ENCODE data around the gene ASMTL.

GRCh38 chrX:1427756-1428155 is 25.0 kb downstream of the ASMTL start:
- no peak for TF ChIP-seq CTCF (conservative IDR thresholded peaks at IDR 0.05; ENCODE audit: low read depth in 2 of 2)
- no peak for TF ChIP-seq EZH2phosphoT487 (IDR thresholded peaks at IDR 0.05; ENCODE audit: unreplicated experiment)
- no peak for TF ChIP-seq POLR2AphosphoS5 (IDR thresholded peaks at IDR 0.05; ENCODE audit: low read depth)
- TF ChIP-seq EZH2 (IDR thresholded peaks at IDR 0.05; ENCODE audit: low read depth, unreplicated experiment), result no peak
- TF ChIP-seq, protein P1, sequence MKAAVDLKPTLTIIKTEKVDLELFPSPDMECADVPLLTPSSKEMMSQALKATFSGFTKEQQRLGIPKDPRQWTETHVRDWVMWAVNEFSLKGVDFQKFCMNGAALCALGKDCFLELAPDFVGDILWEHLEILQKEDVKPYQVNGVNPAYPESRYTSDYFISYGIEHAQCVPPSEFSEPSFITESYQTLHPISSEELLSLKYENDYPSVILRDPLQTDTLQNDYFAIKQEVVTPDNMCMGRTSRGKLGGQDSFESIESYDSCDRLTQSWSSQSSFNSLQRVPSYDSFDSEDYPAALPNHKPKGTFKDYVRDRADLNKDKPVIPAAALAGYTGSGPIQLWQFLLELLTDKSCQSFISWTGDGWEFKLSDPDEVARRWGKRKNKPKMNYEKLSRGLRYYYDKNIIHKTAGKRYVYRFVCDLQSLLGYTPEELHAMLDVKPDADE (IDR thresholded peaks at IDR 0.05), result no peak
- TF ChIP-seq, protein P2, sequence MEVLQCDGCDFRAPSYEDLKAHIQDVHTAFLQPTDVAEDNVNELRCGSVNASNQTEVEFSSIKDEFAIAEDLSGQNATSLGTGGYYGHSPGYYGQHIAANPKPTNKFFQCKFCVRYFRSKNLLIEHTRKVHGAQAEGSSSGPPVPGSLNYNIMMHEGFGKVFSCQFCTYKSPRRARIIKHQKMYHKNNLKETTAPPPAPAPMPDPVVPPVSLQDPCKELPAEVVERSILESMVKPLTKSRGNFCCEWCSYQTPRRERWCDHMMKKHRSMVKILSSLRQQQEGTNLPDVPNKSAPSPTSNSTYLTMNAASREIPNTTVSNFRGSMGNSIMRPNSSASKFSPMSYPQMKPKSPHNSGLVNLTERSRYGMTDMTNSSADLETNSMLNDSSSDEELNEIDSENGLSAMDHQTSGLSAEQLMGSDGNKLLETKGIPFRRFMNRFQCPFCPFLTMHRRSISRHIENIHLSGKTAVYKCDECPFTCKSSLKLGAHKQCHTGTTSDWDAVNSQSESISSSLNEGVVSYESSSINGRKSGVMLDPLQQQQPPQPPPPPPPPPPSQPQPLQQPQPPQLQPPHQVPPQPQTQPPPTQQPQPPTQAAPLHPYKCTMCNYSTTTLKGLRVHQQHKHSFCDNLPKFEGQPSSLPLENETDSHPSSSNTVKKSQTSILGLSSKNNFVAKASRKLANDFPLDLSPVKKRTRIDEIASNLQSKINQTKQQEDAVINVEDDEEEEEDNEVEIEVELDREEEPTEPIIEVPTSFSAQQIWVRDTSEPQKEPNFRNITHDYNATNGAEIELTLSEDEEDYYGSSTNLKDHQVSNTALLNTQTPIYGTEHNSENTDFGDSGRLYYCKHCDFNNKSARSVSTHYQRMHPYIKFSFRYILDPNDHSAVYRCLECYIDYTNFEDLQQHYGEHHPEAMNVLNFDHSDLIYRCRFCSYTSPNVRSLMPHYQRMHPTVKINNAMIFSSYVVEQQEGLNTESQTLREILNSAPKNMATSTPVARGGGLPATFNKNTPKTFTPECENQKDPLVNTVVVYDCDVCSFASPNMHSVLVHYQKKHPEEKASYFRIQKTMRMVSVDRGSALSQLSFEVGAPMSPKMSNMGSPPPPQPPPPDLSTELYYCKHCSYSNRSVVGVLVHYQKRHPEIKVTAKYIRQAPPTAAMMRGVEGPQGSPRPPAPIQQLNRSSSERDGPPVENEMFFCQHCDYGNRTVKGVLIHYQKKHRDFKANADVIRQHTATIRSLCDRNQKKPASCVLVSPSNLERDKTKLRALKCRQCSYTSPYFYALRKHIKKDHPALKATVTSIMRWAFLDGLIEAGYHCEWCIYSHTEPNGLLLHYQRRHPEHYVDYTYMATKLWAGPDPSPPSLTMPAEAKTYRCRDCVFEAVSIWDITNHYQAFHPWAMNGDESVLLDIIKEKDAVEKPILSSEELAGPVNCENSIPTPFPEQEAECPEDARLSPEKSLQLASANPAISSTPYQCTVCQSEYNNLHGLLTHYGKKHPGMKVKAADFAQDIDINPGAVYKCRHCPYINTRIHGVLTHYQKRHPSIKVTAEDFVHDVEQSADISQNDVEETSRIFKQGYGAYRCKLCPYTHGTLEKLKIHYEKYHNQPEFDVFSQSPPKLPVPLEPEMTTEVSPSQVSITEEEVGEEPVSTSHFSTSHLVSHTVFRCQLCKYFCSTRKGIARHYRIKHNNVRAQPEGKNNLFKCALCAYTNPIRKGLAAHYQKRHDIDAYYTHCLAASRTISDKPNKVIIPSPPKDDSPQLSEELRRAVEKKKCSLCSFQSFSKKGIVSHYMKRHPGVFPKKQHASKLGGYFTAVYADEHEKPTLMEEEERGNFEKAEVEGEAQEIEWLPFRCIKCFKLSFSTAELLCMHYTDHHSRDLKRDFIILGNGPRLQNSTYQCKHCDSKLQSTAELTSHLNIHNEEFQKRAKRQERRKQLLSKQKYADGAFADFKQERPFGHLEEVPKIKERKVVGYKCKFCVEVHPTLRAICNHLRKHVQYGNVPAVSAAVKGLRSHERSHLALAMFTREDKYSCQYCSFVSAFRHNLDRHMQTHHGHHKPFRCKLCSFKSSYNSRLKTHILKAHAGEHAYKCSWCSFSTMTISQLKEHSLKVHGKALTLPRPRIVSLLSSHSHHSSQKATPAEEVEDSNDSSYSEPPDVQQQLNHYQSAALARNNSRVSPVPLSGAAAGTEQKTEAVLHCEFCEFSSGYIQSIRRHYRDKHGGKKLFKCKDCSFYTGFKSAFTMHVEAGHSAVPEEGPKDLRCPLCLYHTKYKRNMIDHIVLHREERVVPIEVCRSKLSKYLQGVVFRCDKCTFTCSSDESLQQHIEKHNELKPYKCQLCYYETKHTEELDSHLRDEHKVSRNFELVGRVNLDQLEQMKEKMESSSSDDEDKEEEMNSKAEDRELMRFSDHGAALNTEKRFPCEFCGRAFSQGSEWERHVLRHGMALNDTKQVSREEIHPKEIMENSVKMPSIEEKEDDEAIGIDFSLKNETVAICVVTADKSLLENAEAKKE (CRISPR knock-in tag; IDR thresholded peaks at IDR 0.05), result no peak
- no peak for TF ChIP-seq ZNF114 (CRISPR knock-in tag; IDR thresholded peaks at IDR 0.05)
- TF ChIP-seq, protein P3, sequence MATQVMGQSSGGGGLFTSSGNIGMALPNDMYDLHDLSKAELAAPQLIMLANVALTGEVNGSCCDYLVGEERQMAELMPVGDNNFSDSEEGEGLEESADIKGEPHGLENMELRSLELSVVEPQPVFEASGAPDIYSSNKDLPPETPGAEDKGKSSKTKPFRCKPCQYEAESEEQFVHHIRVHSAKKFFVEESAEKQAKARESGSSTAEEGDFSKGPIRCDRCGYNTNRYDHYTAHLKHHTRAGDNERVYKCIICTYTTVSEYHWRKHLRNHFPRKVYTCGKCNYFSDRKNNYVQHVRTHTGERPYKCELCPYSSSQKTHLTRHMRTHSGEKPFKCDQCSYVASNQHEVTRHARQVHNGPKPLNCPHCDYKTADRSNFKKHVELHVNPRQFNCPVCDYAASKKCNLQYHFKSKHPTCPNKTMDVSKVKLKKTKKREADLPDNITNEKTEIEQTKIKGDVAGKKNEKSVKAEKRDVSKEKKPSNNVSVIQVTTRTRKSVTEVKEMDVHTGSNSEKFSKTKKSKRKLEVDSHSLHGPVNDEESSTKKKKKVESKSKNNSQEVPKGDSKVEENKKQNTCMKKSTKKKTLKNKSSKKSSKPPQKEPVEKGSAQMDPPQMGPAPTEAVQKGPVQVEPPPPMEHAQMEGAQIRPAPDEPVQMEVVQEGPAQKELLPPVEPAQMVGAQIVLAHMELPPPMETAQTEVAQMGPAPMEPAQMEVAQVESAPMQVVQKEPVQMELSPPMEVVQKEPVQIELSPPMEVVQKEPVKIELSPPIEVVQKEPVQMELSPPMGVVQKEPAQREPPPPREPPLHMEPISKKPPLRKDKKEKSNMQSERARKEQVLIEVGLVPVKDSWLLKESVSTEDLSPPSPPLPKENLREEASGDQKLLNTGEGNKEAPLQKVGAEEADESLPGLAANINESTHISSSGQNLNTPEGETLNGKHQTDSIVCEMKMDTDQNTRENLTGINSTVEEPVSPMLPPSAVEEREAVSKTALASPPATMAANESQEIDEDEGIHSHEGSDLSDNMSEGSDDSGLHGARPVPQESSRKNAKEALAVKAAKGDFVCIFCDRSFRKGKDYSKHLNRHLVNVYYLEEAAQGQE (IDR thresholded peaks at IDR 0.05; ENCODE audit: unreplicated experiment), result no peak
- TF ChIP-seq CREB1 (CRISPR knock-in tag; IDR thresholded peaks at IDR 0.05; ENCODE audit: low read depth), result no peak
- TF ChIP-seq STAT1 (IDR thresholded peaks at IDR 0.05; ENCODE audit: unreplicated experiment), result no peak
- TF ChIP-seq ZNF331 (CRISPR knock-in tag; IDR thresholded peaks at IDR 0.05; ENCODE audit: low read depth), result no peak

All from GM23338 (cell line).